ENCODE data around the gene PDZRN3.
A peak's percentile ranks its signal among the peaks of the same experiment; 100 is the strongest.

The PDZRN3 gene

DNA sequence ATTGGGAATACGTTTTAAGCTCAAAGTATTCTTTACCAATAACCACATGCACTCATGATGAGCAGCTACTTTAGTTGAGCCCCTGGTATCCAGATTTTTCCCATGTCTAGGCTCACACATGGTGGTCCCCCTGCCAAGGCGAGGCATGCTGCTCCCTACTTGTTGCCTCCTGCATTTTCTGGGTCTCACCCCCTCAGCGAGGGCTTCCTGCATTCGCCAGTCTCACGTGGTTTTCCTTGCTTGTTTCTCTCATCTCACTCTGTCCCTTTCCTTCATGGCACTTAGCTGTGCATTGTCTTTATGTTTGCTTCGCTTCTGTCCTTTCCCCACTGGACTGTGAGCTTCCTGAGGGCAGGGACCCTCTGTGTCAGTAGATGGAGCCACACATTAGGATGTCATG lies 99.2 kb downstream of the PDZRN3 start:
- DNase-seq (ENCODE audit: low read depth in 2 of 2, low spot score in 1 of 2) = no peak

DNA sequence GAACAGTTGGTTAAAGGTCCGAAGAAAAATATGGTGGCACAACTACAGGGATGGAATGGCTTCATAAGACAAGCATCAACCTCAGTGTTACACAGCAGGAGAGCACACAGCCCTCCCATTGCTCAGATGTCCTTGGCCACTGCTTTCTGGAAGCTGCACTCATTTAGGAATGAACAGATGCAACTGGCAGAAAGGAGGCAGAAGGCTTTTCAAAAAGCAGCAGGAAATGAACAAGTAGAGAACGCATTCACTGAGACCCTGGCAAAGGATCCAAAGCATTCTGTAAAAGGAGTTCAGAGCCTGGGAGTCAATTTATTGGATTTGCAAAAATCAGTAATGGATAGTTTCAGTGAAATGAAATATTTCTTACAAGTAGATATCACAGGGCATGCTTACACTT lies 101.1 kb downstream of the PDZRN3 start:
- DNase-seq (ENCODE audit: low read depth in 2 of 2, low spot score in 1 of 2) = no peak

DNA sequence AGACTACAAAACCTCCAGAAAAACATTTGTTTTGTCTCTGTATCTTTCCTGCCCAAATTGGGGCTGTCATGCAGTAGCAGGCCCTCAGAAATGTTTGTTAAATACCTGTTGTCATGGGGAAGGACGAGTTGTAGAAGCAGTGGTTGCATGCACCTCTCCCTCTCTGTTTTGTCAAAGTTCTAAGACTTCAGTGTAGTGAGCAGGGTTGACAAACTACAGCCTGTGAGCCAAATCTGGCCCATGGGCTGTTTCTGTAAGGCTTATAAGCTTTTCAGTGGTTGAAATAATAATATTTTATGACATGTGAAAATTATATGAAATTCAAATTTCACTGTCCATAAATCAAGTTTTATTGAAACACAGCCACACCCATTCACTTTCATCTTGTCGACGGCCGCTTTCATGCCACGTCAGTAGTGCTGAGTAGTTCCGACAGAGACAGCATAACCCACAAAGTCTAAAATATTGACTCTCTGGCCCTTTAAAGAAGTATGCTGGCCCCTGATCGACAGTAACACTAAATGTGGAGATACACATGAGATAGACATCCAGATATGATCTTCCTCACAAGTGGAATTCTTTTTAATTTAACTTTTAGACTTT lies 102.9 kb downstream of the PDZRN3 start:
- no peak for DNase-seq (ENCODE audit: low read depth in 2 of 2, low spot score in 1 of 2)

DNA sequence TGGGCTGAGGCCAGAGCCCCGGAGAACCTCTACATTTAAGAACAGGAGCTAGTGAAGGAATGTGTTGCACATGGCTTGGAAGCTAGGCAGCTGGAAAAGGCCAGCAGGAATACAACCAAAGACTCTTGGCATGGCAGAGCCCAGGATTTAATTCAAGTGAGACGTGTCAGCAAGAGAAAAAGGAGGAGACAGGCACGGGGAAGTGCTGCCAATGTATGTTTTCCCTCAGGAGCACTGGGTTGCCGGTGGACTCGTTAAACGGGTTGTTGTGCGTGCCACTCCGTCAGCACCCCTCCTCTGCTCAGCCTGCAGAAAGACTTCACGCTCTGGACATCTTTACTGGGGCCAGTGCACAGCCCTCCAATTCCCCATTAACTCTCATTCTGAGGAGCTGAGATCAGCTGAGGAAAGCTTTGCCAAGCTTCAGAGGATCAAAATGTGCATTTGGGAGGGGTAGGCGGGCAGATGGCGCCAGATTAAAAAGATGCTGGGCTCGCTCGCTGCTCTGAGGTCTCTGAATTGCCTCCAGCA lies 103.7 kb downstream of the PDZRN3 start:
- no peak for DNase-seq (ENCODE audit: low read depth in 2 of 2, low spot score in 1 of 2)

DNA sequence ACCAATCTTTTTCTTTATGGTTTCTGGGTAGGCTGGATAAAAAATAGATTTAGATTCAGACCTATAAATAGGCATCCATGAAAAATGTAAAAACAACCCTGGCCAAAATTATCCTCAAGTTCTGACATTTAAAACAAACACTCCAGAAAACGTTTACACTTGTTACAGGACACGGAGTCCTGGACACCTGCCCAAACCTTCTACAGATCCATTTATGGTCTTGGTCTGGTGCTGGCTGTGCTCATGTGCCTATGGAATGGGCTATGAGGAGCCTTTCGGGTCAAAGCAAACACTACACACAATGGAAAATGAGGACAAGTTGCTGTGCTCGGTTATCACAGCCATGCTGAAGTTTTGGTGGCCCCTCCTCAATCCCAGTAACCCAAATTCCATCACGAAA lies 108.1 kb downstream of the PDZRN3 start:
- DNase-seq (ENCODE audit: low read depth in 2 of 2, low spot score in 1 of 2) = no peak

DNA sequence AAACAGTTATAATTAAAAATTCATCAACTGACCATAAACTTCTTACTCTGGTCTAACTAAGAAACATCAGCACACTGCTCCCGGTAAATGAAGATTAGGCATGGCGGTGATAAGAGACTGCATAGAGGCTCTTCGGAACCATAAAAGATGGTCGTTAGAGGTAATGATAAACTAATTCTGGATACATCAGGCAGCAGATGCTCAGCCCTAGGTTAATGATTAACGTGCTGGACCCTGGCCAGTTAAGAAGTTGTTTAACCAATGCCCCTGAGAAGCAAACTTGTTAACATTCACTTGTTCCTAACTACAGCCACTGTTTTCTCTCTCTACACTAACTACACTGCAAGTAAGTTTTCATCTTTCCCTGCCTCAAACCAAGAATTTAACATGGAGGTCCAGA lies 111.5 kb downstream of the PDZRN3 start:
- DNase-seq (ENCODE audit: low read depth in 2 of 2, low spot score in 1 of 2) = no peak

DNA sequence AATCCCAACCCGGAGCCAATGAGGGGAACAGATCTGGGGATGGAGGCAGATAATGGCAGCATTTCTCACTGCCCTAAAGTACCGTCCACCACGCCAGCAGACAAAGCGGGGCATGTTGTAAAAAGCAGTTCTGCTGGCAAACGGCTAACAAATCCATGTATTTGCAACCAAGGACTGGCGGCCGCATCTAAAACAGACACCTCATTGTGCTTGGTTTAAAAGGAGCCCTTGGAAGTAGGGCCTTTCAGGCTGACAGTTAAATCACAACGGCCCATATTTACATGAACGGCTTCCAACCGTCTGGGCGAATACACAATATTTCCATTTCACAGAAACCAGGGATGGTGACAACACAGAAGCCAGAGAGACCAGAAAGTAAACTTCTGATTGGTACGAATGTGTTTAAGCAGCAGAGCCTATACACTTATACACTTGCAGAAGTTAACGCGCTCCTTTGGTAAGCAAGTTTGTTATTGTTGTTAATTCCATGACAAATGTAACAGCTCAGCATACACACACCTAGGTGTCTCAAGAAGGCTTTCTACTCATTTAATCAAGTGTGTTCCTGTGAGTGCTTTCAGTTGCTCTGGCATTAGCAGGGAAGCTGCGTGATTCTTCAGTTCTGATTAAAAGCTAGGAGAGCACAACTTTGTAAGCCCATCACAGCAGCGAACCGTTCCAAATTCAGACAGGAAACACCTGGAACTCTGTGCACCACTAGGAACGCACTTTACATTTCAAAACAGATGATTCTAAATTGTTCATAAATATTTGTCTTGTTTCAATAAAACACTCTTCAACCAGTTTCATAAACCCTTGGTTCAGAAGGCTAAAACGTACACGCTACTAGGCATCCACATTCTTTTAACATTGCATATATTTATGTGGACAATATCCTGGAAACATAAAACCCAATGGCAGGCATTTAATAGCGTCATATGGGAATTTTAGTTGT lies 112.9 kb downstream of the PDZRN3 start:
- no peak for DNase-seq (ENCODE audit: low read depth in 2 of 2, low spot score in 1 of 2)

DNA sequence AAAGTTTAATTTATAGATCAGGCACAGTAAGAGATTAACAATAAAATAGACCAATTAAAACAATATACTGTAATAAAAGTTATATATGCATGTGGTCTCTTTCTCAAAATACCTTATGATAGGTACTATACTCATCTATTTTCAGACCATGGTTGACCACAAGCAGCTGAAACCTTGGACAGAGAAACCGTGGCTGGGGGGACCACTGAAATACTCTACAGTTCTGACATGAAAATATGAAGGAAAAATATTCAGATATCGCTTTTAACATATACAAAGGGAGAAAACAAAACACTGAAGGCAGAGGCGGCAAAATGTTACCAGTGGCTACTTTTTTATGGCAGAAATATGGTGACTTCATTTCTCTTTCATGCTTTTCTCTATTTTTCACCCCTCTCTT lies 114.0 kb downstream of the PDZRN3 start:
- DNase-seq (ENCODE audit: low read depth in 2 of 2, low spot score in 1 of 2) = no peak

DNA sequence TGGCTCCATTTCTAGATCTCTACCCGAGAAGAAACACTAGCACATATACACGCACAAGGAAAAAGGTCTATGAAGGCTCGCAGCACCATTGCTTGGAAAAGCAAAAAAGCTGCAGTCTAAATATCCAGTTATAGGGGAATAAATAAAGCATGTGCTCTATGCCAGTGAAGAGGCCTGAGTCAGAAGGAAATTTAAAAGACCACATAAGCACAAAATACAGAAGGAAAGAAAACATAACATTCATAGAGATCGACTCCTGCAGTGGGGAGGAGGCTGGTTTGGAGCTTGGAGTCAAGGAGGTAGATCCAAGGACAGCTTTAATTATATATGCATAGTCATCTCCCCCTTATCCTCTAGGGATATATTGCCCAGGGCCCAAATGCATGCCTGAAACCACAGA lies 114.4 kb downstream of the PDZRN3 start:
- DNase-seq (ENCODE audit: low read depth in 2 of 2, low spot score in 1 of 2) = no peak

DNA sequence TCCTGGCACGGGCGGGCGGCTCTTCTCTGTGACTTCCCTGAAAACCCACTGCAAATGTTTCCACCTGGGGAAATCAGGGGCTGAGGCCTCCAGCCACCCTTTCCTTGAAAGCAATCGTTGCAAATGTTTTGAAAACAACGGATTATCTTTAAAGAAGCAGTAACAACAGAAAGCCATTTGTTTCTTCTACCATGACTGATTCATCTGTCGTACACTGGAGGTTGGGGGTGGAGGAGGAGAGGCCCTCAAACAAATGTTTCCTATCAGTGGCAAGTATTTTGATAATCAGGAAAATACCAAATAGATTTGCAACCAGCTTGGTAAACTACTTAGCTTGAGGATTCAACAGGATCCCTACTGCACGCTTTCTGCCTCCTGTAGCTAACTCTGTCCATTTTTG lies 114.9 kb downstream of the PDZRN3 start:
- DNase-seq (ENCODE audit: low read depth in 2 of 2, low spot score in 1 of 2) = no peak

DNA sequence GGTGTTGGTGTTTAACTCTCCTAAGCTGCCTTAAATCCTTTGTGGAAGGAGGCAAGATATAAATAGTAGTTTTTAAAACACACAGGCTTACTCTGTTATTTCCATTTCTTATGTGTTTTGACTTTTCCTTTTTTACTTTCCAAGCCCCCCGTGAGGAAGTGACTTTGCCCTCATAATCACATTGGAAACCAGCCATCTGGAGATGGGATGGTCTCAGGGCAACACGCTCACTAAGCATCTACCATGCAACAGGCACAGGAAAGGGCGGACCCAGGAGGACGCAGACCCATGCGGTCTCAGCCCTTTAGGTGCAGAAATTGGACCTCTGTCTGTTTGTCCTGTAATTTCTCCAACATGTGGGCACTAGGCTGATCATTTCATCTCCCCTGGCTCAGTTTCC lies 115.7 kb downstream of the PDZRN3 start:
- DNase-seq (ENCODE audit: low read depth in 2 of 2, low spot score in 1 of 2) = no peak

DNA sequence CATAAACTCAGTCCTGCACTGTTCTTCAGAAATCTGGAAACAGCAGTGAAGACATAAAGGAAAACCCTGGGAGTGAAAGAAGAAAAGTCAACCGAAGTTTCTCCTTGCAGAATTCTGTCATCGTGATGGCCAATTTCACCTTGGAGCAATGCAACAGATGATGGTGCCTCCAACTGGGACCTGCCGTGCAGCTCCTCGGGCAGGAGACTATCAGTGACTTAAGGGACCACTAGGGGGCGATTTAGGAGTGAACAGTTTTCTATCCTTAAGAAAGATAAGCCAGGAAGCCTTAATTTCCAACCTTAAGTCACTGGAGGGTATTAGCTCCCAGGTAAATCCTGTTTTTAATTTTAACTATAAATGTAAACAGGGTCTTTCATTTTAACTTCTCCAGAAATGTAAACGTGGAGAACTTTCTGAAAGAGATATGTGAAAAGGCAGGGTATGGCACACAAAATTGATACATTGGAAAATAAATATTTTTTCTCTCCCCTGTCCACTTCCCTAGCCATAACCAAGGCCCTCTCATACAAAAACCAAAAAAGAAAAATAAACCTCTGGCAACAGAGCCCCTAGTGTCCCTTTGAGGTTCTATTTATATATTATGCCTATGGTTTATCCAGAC lies 116.3 kb downstream of the PDZRN3 start:
- no peak for DNase-seq (ENCODE audit: low read depth in 2 of 2, low spot score in 1 of 2)

DNA sequence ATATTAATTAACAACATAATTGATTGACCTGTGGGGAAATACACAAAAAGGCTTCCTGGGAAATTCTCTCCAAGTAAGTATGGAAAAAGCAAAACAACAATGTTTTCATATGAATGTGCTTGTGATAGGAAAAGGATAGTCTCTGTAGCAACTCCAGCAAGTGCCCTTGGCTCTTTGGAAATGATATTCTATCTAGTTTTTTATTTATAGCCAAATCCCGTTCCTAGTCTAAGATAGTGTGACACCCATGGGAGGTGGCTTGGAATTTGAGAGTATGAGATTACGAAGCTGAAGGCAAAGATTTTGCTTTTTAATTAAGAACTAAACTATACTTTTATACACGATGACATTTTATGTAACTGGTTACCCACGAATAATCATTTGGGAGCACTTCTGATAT lies 119.9 kb downstream of the PDZRN3 start:
- DNase-seq (ENCODE audit: low read depth in 2 of 2, low spot score in 1 of 2) = no peak

DNA sequence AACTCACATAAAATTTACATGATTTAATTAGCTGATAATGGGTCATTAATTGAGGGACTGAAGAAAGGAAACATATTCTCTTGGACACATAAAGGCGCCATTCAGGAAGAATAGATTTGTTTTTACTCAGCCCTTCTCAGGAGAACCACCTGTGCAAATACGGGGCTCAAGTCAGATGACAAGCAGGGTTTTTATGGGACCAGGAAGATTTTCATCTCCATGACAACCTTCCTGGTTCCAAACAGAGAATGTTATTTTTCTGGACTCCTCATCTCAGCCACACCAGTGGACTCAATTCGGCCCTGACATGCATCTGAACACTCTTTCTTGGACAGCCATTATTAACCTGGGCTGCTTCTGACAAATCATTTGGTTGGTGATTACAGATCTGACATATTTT lies 120.5 kb downstream of the PDZRN3 start:
- DNase-seq (ENCODE audit: low read depth in 2 of 2, low spot score in 1 of 2) = no peak

DNA sequence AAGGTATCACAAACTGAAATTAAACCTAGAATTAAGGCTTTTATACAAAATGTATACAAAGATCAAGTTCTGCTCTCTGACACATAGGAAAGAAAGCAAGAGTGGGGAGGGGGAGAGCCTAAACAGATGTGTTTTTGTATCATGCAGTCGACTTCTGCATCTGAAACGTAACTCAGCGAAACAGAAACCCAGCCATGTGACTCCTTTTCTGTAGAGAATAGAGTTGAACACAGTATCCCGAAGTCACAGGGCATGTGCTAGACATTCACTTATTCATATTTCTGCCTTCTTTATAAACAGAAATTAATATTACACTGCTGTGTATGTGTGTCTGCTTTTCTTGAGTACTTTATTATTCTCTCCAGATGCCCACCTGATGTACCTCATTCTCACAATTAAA lies 121.0 kb downstream of the PDZRN3 start:
- DNase-seq (ENCODE audit: low read depth in 2 of 2, low spot score in 1 of 2) = no peak

DNA sequence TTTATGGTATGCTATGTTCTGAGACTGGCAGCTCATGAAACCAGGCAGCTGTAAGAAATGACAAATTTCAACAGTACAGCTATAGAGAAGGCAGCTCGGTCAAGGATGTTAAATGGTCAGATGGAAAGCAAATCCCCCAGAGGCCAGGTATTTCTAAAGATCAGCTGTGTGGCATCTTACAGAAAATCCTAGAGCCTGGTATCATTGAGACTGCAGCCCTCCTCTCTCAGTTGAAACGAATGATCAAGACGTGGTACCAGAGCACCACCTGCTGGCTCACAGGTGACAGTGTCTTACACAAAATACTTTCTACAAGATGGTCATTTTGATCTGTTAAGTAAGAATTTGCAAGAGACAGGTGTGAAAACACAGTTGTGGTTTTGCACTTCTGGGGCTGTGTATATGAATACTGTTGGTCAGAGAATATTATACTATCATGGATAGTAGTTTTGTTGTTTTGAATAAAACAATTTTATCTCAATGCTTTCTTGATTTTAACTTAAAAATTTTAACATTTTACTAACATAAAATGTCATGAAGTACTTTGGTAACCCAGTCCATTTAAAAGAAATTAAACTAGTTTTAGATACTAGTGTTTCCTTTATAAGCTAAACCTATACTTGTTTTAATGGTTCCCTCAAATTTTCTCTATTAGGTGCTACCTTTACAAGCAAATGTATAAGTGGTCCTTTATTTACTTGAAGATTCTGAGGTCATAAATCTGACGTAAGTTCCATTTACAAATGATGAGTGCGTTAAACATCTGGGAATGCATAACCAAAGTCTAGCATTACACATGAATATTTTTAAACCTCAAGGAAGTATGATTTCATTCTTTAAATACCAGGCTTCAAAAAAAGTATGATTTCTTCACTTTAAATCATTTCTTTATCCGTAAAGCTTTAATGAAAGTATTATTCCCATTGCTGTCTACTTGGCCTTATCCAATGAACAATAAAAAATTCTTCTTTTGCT lies 121.8 kb downstream of the PDZRN3 start:
- peak in 1 of 2 donors; percentile 9 for DNase-seq (ENCODE audit: low read depth in 2 of 2, low spot score in 1 of 2)

DNA sequence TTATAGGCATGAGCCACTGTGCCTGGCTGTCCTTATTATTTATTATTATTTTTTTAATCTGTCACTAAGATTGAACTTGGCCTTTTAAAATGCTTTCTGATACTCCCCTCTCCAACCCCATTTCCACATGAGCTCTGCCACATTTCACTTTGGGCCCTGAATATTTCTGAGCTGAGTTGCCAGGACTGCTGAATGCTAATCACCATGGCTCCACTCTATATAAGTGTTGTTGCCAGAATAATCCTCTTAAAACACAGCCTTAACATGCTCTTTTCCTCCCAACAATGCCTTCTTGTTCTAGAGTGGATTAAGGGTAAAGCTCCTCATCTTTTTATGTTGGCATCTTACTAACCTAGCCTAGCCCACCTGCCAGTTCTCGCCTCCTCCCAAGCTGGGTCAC lies 124.4 kb downstream of the PDZRN3 start:
- DNase-seq (ENCODE audit: low read depth in 2 of 2, low spot score in 1 of 2) = no peak

DNA sequence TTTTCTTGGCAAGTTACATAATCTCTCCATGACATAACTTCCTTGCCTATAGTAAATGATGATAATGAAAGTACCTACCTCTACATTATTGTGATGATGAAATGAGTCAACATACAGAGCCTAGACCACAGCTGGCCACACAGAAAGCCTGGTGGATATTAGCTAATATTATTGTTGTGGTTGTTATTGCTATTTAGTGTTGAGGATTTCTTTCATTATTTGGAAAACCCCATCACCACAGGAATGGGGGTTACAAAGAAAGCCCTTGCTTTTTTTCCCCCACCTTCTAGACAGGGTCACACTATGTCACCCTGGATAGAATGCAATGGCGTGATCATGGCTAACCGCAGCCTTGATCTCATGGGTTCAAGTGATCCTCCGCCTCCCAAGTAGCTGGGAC lies 125.0 kb downstream of the PDZRN3 start:
- DNase-seq (ENCODE audit: low read depth in 2 of 2, low spot score in 1 of 2) = no peak

DNA sequence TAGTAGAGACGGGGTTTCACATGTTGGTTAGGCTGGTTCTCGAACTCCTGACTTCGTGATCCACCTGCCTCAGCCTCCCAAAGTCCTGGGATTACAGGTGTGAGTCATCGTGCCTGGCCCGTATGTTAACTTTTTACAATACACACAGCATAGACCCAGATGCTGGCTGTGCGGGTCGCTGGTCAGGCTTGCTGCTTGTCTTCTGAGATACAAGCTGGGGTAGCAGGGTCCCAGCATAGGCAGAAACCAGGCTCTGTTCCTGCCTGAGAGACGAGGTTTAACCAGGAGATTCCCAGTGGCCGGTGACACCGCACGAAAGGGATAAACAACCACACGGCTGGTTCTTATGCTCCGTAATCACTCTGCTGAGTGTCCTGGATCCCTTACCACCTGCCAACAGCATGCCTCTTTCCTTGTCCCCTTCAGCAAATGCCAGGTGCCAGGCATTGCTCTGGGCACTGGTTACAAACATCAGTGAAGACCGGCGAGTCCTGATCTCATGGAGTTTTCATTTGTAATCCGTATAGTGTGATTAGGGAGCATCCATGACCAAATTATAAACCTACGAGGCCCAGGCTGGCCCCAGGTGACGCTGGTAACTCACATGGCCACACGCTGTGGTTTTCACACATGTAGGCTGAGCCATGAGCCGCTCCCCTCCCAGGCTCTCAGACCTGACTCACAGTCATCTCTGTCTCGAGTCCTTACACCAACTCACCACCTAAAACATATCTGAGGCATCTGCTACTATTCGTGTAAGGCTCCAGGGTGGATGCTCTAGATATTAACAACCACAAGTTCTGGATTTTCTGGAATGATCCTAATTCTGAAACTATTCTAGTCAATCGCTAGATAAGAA lies 125.7 kb downstream of the PDZRN3 start:
- DNase-seq (ENCODE audit: low read depth in 2 of 2, low spot score in 1 of 2) = no peak

All from stimulated activated CD8-positive, alpha-beta memory T cell treated with anti-CD3 and anti-CD28 coated beads, Interleukin-4, amount 100 ng/mL, for 4 hours (primary cell).